NCI-H82 treated with DMSO at 0.1 percent for 48 hours (cell line): Measurements from ENCODE around the gene TAOK3.
A peak's percentile ranks its signal among the peaks of the same experiment; 100 is the strongest.
"Not testable (repeated sequence)": the region's sequence is repeated elsewhere in the genome, so short reads cannot be mapped to it uniquely, and the experiment has no call there.

Experiments used
- DNase-seq: peaks from one replicate; lab custom pipeline; 2025; ENCODE audit not compliant: unreplicated experiment; lab: John Stamatoyannopoulos, UW

Gene TAOK3

DNA sequence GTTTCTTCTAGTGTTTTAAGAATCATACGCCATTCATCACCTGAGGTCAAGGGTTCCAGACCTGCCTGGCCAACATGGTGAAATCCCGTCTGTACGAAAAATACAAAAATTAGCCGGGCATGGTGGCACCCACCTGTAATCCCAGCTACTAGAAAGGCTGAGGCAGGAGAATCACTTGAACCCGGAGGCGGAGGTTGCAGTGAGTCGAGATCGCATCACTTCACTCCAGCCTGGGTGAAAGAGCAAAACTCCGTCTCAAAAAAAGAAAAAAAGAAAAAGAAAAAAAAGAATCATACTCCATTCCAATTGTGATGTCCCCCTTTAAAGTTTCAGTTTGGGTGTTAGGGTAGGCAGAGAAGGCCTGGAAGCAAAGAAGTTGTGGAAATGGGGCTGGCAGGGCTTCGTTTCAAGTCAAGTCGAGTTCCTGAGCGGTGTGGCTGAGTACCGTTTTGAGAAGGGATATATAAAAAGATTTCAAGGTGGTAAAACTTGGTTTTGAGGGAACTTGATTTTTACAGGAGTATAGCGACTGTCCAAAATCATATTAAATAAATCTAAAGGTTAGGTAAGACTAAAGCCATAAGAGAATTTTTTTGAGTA lies 1.5 kb upstream of the TAOK3 start:
- no peak for DNase-seq

DNA sequence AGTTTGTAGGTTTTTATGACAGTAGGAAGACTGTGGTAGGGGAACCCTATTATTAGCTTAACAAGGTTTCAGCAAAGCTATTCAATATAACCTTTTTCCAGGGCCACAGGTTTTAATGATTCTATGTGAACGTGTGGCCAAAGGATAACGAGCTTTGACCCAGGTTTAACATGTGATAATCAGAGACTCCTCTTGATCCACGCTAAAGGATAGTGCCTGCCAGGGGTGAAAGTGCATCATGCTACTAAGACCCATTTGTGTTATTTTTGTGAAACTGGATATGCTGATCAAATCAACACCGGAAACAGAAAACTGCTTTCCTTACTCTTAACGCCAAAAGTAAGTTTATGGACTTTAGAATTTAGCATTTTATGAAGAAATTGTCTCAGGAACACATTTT lies 909 bp upstream of the TAOK3 start:
- no peak for DNase-seq

DNA sequence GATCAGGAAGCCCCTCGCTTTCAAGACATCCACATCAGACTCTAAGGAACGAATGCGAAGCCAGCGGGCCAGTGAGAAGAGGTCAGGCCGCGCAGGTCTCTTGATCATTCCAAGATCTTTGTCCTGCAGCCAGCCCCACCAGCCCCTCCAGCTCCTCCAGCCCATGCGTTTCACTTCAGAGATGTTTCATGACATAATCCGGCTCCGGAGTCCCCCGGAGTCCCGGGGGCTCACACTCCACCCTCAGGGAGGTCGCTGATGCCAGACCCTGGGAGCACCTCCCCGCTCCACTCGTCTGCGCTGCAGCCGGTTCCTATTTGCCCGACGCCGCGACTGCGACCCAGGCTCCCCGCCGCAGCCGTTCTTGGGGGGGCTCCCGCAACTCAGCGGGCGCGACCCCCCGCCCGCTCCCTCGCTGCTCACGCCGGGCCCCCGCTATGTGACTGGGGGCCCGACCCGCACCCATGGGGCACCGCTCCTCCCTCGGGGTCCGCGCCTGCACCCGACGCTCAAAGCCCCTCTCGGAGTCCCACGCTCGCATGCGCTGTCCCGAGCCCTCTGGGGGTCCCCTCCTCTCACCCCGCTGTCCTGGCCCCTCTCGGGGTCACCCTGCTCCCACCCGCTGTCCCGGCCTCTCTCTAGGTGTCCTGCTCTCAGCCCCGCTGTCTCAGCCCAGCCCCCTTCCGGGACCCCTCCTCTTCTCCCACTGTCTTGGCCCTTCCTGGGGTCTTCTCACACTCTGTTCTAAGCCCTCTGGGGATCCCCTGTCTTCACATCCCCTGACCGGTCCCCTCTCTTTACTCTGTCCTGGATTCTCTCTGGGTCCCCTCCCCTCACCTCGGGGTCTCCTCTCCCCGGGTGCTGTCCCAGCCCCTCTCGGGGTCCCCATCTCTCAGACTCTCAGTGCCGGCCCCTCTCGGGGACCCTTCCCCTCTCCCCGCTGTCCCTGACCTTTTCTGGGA lies 1.1 kb downstream of the TAOK3 start:
- DNase-seq = no peak

DNA sequence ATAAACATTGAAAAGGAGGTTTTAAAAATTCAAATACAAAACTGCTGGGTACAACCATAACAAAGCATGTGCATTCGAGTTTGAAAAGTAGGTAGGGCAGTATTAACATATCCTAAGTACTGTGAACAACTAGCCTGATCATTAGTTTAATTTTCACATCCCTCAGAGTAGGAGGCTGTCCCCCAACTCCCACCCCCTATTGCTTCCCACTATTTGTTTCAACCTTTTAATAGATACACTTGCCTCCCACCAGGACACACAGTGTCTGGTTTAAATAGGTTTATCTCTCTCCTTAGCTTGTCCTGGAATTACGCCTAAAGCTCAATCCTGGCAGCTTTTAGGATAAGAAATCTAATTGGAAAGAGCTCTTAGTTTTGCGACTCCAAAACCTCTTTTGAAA lies 2.1 kb downstream of the TAOK3 start:
- DNase-seq = no peak

DNA sequence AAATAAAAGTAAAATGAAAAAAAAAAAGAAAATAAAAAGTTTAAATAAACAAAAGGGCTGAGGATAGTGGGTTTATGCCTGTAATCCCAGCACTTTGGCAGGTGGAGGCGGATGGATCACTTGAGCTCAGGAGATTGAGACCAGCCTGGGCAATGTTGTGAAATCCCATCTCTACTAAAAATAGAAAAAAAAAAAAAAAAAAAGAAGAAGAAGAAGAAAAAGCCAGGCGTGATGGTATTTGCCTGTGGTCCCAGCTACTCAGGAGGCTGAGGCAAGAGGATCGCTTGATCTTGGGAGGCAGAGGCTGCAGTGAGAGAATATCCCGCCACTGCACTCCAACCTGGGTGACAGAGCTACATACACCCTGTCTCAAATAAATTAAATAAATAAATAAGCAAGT lies 3.9 kb downstream of the TAOK3 start:
- DNase-seq = no peak

DNA sequence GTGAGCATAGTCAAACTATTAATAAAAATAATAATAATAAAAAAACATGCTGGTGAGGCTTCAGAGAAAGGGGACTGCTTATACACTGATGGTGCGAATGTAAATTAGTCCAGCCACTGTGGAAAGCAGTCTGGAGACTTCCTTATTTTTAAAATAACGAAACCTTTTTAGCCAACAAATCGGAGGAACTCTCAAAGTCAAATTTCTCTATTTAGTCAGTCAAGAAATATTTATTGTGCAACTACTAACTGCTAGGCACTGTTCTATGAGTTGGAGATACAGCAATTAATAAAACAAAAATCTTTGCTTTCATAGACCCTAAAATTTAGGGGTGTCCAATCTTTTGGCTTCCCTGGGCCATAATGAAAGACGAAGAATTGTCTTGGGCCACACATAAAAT lies 10.8 kb downstream of the TAOK3 start:
- DNase-seq = no peak

DNA sequence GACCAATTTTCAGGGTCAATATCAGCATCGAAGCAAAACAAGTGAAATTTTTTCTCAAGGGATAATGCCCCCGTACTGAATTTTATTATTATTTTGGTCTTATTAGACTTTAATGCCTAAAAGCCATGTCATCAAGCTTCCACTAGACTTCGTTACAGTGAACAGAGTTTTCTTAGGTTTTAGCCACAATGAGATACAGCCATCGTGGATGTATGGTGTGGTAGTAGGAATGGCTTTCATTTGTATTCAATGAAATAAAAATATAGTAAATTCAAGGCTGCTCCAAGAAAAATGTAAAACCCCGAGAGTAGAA lies 11.7 kb downstream of the TAOK3 start:
- DNase-seq = no peak

DNA sequence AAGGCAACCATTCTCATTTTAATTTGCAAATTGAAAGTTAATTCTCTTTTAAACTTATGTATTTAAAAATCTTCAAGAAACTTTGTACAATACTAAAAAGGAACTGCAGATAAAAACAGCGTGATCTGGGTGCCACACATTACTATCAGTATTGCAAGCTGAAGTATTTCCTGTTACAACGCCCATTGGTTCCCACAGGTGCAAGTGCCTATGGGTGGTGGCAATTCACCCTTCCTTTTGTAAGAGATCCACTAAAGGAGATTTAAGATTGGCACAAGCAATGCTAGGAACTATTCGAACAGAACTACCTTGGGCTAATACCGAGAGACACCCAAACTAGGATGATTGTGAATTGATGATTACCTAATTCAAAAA lies 13.2 kb downstream of the TAOK3 start:
- DNase-seq = no peak

DNA sequence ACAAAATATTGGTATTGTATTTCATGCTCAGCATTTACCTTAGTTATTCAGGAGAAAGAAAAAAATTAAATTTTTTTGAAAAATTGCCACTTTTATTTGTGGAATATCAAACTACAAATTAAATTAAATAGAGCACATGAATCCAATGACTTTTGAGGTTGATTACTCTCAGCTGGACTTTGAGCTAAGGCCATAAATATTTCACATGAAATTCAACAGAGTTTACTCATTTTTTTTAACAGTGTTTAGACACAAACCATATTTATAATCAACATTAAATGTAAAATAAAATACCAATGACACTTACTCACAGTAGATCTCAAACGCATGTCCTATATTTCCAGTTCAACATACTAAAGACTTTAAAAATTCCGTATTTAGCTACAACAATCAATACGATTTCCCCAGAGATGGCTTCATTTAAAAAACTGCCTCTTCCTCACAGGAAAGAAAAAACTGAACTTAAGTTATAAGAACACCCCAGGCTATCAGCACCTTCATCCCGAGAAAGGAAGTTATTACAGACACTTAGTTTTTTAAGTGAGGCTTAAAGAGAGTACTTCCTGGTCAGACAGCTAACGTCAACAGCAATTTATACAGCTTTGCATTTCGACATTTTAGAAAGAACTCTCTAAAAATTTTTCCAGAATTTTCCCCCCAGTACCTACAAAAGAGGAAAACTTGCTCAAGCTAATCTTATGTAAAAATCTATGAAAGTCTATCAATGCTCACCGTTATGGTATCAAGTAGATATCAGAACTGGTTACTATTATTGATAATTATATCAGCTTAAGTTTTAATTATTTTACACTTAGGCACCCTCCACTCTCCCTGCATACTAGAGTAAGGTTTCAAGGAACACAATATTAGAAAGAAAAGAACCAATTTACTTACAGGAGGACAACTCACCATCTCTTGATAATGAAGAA lies 13.8 kb downstream of the TAOK3 start:
- DNase-seq = no peak

DNA sequence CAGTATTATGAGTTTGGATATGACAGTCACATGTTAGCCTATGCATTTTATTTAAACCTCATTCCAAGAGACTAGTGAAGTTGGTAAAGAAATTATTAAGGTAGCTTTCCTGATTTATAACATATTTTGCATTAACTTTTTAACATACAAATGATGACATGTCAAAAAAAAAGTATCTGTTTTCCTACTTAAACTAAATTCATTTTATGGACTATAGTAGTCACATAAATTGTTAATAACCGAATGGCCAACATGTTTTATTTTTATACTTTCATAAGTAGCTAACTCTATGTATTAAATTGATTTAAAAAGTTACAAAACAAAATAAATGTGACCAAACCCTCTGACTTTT lies 14.7 kb downstream of the TAOK3 start:
- no peak for DNase-seq

DNA sequence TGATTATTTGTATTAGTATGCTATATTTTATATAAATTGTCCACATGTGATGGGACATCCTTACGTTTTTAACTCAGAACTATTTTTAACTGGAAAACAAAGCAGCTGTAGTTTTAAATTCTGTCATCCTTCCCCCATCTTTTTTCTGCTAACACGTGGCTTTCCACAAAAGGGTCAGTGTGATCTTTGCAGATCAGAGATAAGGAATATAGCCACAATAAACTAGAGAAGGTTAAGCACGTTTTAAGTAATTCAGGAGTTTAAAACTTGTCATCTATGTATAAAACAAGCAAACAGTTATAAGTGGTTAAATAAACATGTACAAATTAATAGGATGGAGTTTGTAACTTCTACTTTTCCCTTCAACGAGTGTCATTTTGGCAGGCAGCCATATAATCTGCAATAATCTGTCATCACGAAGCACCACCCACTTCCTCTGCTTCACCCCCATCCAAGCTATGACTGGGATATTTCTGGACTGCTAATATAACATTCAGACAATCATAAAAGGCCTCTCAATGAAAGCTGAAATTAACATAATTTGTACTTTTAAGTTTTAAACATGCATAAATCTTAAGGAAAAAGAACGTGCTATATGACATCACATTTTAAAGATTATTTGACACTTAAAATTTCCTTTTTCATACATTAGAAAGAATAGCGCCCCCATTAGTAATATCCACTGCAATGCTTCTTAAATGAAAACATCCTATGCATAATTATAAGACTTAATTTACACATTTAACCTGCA lies 15.3 kb downstream of the TAOK3 start:
- DNase-seq = no peak

DNA sequence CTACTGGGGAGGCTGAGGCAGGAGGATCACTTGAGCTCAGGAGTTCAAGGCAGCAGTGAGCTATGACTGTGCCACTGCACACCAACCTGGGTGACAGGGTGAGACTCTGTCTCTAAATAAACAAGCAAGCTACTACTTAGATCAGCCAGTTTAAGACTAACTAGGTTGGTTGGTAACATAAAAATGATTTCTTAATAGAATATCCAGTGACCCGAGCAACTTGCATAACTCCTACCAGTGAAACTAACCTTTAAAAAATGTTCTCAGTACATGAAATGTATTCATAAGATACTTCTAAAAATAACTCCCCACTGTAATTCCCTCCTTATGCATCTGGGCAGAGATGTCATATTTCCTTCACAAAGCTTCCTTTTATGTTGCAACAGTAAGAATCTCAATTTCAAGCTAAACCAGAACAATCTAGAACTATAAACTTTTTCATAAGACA lies 15.9 kb downstream of the TAOK3 start:
- no peak for DNase-seq

DNA sequence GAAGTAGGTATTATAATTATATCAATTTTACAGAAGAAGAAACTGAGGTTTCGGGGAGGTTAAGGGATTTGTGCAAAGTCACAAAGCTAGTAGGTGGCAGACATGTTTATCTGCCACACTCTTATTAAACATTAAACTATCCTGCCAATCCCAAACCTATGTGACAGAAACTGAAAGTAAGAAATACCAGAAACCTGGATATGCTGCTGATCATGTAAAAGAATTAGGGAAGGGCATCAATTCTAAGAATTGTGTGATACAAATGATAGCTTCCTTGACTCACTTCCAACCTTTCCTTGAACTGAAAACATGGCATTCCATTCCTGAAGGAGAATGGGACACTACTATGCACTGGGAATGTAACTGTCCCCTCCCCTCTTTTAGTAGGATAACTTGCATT lies 16.9 kb downstream of the TAOK3 start:
- no peak for DNase-seq

DNA sequence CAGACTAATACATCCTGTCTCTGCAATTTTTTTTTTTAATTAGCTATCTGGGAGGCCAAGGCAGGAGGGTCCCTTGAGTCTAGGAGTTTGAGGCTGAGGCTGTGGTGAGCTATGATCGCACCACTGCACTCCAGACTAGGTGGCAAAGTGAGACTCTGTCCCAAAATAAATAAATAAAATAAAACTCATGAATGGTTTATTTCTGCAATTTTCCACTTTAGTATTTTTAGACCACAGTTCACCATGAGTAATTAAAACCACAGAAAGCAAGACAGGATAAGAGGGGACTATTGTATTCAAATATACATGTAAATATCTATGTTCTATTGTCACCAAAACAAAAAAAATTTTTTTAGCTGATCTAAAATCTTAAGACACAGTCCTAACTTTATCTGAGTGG lies 17.8 kb downstream of the TAOK3 start:
- DNase-seq = no peak

DNA sequence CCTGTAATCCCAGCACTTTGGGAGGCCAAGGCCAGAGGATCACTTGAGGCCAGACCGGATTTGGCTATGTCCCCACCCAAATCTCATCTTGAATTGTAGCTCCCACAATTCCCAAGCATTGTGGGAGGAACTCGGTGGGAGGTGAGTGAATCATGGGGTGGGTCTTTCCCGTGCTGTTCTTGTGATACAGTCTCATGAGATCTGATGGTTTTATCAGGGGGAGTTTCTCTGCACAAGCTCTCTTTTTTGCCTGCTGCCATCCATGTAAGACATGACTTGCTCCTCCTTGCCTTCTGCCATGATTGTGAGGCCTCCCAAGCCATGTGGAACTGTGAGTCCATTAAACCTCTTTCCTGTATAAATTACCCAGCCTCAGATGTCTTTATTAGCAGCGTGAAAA lies 18.2 kb downstream of the TAOK3 start:
- DNase-seq = not testable (repeated sequence)

DNA sequence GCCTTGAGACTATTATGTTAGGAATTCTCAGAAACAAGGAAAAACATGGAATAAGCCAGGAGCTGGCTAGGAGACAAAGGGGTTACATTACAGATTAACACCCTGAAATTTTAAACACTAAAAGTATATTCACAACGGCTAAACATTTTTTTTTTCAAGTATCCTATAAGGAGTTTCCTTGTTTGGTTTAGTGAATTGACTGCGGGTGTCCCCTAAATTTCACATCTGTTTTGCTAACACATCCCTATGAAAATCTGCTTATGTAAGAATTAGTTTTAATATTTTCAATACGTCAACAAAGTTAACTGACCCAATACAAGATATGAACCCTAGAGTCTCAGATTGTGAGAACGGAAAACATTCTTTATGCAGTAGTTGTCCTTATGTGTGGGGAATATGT lies 19.0 kb downstream of the TAOK3 start:
- no peak for DNase-seq

DNA sequence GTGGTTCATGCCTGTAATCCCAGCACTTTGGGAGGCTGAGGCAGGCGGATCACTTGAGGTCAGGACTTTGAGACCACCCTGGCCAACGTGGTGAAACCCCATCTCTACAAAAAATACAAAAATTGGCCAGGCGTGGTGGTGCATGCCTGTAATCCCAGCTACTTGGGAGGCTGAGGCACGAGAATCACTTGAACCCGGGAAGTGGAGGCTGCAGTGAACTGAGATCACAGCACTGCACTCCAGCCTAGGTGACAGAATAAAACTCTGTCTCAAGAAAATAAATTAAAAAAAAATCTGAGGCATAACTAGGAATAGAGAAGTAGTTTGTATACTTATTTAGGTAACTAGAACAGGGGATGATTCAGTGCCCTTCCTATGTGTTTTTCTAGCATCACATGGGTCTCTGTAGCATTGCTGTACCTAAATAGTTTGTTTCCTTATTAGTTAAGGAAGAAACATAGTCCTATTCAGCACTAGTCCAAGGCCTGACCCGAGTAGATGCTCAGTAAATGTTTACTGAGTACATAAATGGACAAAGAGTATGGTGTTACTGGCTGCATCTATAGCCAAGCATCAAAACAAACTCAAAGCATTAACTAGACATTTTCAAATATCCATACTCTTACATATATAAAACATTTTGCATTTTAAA lies 21.7 kb downstream of the TAOK3 start:
- no peak for DNase-seq

DNA sequence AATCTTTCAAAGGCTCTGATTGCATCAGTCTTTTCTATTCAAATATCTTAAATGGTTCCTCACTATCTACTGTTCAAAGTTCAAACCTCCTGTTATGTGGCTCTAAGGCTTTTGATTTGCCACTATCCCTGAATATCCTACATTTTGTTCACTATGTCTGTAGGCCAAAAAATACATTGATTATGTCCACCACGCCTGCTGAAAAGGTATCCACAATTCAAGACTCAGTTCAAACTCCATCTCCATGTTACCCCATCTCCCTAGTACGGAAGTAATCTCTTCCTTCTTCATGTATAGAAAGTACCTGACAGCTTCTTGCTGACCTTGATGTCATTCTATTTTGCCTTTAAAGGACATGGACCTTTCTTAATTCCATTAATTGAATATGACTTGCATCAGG lies 24.8 kb downstream of the TAOK3 start:
- DNase-seq = no peak

DNA sequence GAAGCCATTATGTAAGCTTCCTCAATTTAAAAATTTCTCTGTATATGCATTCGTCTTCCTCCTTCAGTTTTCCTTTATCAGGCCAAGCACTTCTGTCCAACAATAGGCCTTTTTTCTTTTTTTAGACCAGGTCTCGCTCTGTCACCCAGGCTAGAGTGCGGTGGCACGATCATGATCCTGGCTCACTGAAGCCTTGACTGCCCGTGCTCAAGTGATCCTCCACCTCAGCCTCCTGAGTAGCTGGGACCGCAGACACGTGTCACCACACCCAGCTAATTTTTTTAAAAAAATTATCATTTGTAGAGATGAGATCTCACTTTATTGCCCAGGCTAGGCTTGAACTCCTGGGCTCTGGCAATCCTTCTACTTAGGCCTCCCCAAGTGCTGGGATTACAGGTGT lies 25.8 kb downstream of the TAOK3 start:
- DNase-seq = no peak

DNA sequence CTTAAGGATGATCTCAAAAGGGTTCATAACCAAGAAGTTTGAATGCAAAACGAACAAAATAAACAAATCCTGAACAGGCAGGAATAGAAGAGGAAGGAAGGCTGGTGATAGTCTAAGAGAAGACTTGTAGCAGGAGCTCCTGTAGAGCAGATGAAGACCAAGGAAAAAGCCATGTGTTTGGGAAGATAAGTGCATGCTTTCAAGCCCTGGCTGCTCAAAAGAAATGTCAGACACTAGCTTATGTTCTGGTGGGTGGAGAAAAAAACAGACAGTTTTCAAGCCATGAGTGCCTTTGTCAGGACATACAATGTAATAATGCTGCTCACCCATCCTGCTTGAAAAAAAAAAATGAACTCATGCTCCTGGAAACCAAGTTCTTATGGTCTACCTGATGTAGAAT lies 27.4 kb downstream of the TAOK3 start:
- no peak for DNase-seq

DNA sequence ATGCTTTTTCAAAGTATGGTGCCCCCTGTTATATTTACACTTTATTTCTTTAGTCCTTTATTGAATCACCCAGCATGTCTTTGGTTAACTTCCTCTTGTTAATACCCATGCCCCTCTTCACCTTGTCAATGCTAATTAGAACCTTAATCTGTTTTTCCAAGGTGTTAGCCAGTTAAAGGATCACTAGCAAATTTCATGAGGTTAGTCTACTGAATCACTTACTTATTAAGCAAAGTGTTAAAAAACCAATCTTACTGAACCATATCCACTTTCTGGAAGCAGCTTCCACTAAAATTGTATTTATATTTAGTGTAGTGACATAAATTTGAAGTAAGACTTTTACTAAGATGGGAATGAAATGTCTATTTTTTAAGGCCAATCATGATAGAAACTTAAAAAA lies 27.9 kb downstream of the TAOK3 start:
- peak; percentile 55 for DNase-seq
